ENCODE results near the gene IFI27. TPM values are rescaled to one million over a fixed set of nuclear protein-coding genes. Genes with fewer than 3 reads are reported as not detected.

The IFI27 gene
- total and polyA plus RNA-seq, 2 of the 4 experiments (the other 2 are of a cell fraction), result under 0.01 to 0.60 TPM

DNA sequence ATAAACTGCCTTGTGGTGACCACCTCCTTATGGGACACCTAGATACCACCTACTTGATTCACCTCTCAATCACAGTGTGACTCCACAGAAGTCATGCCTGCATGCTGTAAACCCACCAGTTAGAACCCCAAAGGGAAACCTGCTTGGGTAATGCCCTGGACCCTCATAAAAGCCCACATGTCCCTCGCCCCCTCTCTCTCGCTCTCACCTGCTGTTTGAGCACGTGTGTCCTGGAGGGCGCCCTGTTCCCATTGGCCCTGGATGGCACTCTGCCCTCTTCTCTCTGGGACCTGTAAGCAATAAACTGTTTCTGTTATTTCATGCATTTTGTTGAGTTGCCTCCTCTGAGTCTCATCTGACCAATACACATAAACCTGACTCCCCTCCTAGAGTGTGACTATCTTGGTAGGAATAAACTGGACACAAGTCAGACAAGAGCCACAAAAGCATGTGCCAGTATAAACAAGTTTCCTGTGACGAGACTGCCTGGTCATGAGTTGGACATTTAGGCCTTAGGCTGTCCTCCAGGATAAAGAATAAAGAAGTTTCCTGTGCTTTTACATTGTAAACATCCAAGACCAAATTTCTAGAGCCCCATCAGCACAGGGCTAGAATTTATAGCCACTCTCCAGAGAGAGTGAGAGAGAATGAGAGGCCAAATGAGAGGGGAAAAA, 10.3 kb downstream of the IFI27 start:
- Histone ChIP-seq H3K9me3 (ENCODE audit: control insufficient read depth, insufficient read depth, low read length) (peaks cover 3% of the 10 kb centered on the region), H3K9me1 (ENCODE audit: insufficient read depth, low read length) (peaks cover 5% of the 10 kb centered on the region; the same call in 1 of the 2 replicates), H3K9ac (ENCODE audit: low read depth, low read length) (no peak overlapping the region), H2BK20ac (ENCODE audit: low read depth, low read length) (no peak overlapping the region; the same call in 1 of the 2 replicates), H3K36me3 (ENCODE audit: control insufficient read depth, insufficient read depth, low read length) (no peaks in the 10 kb centered on the region), H3K14ac (replicated peaks; ENCODE audit: low read depth, low read length) (peak overlapping the region; percentile 17; the same call in 1 of the 2 replicates), H2BK5ac (ENCODE audit: low read depth, low read length, poor library complexity, severe bottlenecking) (peak overlapping the region; percentile 47), H2AFZ (replicated peaks; ENCODE audit: low read length, poor library complexity) (no peak overlapping the region), H3K4me1 (ENCODE audit: control insufficient read depth, insufficient read depth, low read length) (peaks cover 13% of the 10 kb centered on the region), H2BK120ac (ENCODE audit: low read depth, low read length) (peak overlapping the region; percentile 48; the same call in 1 of the 2 replicates), H3K56ac (ENCODE audit: extremely low read depth, insufficient read depth, low read length) (no peak overlapping the region), H3K79me1 (ENCODE audit: low read depth in 1 of 2, low read length in 2 of 2) (no peaks in the 10 kb centered on the region), H3K27ac (ENCODE audit: insufficient read depth, low read length) (peak overlapping the region; percentile 26; the same call in 1 of the 2 replicates), H3K23ac (ENCODE audit: low read depth, low read length) (0 out of 2 replicates have a peak overlapping the region, but pooled peaks have one; percentile 22), H3K4me2 (ENCODE audit: low read depth, low read length) (peak overlapping the region; percentile 9; the same call in 1 of the 2 replicates), H3K27me3 (ENCODE audit: control insufficient read depth, insufficient read depth, low read length) (peaks cover 10% of the 10 kb centered on the region; the same call in 1 of the 2 replicates), H4K5ac (ENCODE audit: low read depth, low read length) (no peak overlapping the region), H2AK9ac (replicated peaks; ENCODE audit: low read depth, low read length, poor library complexity) (peak overlapping the region; percentile 43), H4K91ac (ENCODE audit: insufficient read depth, low read depth, low read length) (no peak overlapping the region), H4K20me1 (ENCODE audit: insufficient read depth, low read length) (0 out of 2 replicates have a peak, but pooled peaks cover 2% of the 10 kb centered on the region), H2AK5ac (ENCODE audit: low read depth, low read length) (peak overlapping the region; percentile 29; the same call in 1 of the 2 replicates), H2BK15ac (ENCODE audit: low read depth, low read length) (peak overlapping the region; percentile 39; the same call in 1 of the 3 replicates), H3K18ac (ENCODE audit: low read depth, low read length) (no peak overlapping the region), H3K4me3 (ENCODE audit: insufficient read depth, low read depth, low read length) (no peak overlapping the region), H3K4ac (ENCODE audit: low read depth, low read length) (0 out of 2 replicates have a peak overlapping the region, but pooled peaks have one; percentile 59), H4K8ac (ENCODE audit: low read depth in 2 of 2, low read length in 2 of 2) (no peak overlapping the region)
- no CpG with 5 or more reads among the region's 5 CpGs for WGBS, 2 experiments (ENCODE audit: extremely low coverage in 2 of 2, insufficient read length in 1 of 2)
- intact Hi-C loops (cut with micrococcal nuclease) (no loop called here), in situ Hi-C loops (cut with MboI; ENCODE audit: low sequenced_read_pairs) (no loop called here), dilution Hi-C loops (cut with HindIII; ENCODE audit: low sequenced_read_pairs, unreplicated experiment) (no loop called here)
- ChIA-PET POLR2A (ENCODE audit: unreplicated experiment) (no interaction called here), CTCF (no interaction called here)
- TF ChIP-seq MAZ (IDR thresholded peaks at IDR 0.05; ENCODE audit: borderline replicate concordance, low read depth, low read length) (no peak), CEBPB (IDR thresholded peaks at IDR 0.05; ENCODE audit: low read depth, low read length) (no peak), NFE2L2 (IDR thresholded peaks at IDR 0.05; ENCODE audit: low read depth, low read length) (no peak), FOS (IDR thresholded peaks at IDR 0.05; ENCODE audit: low read depth, low read length) (no peak), RFX5 (IDR thresholded peaks at IDR 0.05; ENCODE audit: low read depth, low read length) (no peak)
- TF ChIP-seq, protein P1, sequence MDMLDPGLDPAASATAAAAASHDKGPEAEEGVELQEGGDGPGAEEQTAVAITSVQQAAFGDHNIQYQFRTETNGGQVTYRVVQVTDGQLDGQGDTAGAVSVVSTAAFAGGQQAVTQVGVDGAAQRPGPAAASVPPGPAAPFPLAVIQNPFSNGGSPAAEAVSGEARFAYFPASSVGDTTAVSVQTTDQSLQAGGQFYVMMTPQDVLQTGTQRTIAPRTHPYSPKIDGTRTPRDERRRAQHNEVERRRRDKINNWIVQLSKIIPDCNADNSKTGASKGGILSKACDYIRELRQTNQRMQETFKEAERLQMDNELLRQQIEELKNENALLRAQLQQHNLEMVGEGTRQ (IDR thresholded peaks at IDR 0.05; ENCODE audit: low read depth, low read length), result no peak
- ATAC-seq (ENCODE audit: low read depth) (peak; percentile 86), DNase-seq (peak; percentile 90)
- BruUV-seq (replicated peaks), result no TSS peak

All from IMR-90 (cell line).